ENCODE data around the gene PLGRKT.
"Not testable (repeated sequence)": the region's sequence is repeated elsewhere in the genome, so short reads cannot be mapped to it uniquely, and the experiment has no call there.

The PLGRKT gene

DNA sequence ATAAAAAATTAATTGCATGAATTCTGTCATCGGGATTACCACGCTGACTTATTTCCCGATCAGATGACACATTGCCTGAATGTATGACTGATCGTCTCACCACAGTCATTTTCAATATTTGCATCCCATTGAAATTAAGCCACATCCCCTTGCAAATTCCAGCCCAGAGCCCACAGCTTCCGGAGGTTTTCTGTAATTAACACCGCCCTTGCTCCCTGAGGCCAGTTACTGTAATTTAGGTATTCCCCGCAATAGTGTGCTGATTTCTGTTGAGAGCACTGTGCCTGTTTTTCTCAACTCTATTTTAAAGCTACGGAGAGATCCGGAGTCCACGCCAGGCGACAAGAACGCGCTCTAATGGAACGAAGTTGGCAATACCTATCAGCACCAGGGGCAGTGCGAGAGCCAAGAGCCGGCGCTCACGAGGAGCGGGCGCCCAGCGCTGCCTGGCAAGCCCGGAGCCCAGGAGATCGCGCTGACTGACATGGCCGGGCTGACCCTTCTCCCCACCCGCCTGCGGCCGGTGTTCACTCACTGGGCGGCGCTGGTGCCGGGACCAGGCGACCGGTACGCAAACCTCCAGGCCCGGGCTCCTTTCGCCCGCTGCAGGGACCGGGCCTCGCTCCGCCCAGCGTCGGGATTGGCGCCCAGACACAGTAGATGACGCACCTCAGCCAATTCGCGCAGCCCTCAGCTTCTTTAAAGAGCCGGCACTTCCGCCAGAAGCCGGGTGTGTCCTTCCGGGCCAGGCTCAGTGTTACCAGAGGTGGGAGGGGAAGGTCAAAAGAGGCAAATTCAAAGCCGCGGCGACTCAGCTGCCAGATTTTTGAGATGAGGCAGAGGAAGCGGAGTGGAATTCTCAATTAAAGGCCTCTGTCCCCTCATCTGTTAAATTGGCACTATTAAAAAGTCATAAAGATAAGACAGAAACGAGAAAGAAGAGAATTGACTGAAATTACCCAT is at the start of gene PLGRKT:
Gene PLGRKT, minus strand, starts transcription at position 672 of the 963 bp plus-strand sequence. CDS start 5,948 bp downstream, outside the sequence.
- in situ Hi-C loops (cut with MboI; ENCODE audit: low sequenced_read_pairs): loop anchor here (10.0 to 25.0 kb wide), 2 partner anchors 250 to 683 kb away; partner anchors contain the start of gene INSL6

DNA sequence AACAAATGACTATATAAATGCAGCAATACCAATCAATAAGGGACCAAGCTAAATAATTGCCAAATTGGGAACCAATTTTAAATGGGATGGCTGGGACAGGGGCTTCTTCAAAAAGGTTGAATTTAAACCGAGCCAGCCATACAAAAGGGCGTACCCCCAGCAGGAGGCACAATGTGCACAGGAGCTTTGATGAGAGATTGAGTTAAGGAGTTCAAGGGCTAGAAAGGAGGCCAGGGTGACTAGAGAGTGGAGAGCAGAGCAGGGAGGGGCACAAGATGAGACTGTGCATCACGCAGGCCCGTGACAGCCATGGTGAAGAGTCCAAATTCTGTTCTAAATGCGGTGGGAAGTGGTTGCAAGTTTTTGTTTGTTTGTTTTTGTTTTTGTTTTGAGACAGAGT is 49.3 kb upstream of the PLGRKT start:
- in situ Hi-C loops (cut with MboI; ENCODE audit: low sequenced_read_pairs): no loop called here

GRCh38 chr9:5485378-5486085 is 47.8 kb upstream of the PLGRKT start:
- in situ Hi-C loops (cut with MboI; ENCODE audit: low sequenced_read_pairs): no loop called here

DNA sequence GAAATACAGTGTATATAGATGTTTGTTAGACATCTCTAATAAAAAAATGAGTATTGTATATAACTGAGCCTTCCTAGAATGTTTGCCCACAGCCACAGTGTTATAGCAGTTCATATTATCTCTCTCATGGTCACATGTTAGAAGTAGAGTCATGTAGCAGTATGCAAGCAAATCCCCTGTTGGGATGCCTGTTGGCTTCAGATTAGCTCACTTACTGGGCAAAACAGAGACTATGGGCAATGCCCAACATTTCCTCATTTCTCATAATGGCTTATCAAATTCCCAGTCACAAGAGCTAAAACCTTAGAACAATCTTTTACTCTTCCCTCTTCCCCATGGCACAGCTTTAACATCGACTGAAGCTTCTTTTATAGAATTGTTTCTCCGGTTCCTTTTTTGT is 45.6 kb upstream of the PLGRKT start:
- in situ Hi-C loops (cut with MboI; ENCODE audit: low sequenced_read_pairs): no loop called here

GRCh38 chr9:5482194-5482593 is 44.5 kb upstream of the PLGRKT start:
- in situ Hi-C loops (cut with MboI; ENCODE audit: low sequenced_read_pairs): no loop called here

DNA sequence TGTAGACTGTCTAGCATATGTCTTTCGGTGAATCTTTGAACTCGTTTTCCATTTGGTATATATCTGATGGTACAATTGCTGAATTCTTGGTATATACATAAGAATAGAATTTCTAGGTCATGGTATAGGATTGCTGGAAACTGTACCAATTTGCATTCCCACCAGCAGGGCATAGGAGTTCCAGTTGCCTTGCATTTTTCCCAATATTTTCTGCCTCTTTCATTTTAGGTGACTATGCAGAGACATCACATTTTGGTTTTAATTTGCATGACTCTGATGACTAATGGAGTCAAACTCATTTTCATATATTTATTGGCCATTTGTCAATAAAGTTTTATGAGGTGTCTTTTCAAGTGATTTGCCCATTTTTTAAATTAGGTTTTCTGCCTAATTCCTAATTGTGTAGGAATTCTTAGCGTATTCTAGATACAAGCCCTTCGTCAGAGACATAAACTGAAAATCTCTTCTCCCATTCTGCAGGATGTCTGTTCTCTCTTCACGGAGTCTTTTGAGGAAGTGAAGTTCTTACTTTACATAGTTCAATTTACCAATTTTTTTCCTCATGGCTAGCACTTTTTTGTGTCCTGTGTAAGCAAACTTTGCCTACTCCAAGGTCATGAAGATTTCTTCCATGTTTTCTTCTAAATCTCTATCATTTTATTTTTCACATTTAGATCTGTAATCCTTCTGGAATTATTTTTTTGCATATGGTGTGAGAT is 43.8 kb upstream of the PLGRKT start:
- in situ Hi-C loops (cut with MboI; ENCODE audit: low sequenced_read_pairs): no loop called here

GRCh38 chr9:5480919-5481318 is 43.2 kb upstream of the PLGRKT start:
- in situ Hi-C loops (cut with MboI; ENCODE audit: low sequenced_read_pairs): no loop called here

DNA sequence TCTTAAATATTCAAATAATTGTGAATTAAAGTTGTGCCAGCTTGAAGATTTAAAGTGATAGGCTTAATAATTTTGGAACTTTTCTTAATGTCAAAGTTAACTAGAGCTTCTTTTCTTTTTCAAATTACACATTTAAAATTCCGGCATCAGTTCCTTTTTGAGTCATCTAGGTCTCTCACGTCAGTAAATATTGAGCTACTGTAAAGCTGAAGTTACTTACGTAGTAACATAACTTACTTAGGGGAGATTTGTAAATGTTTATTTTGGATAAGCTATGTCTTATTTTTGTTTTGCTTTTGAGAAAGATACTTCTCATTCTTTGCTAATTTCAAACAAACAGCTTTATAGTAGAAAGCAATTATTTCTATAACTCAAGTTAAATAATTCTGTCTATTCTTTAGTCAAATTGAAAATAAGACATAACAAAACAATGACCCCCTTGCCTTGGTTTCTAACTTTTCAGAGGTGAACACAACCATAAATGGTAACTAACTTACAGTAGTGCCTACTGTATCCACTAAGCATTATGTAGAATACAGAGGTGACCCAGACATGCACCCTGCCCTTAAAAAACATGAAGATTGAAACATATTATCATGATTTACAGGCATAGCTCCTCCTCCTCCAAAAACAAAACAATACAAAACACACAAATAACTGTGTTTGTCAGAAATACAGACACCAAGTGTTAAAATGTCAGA is 42.4 kb upstream of the PLGRKT start:
- in situ Hi-C loops (cut with MboI; ENCODE audit: low sequenced_read_pairs): no loop called here

- in situ Hi-C loops (cut with MboI; ENCODE audit: low sequenced_read_pairs): no loop called here
Observed at GRCh38 chr9:5478206-5478605, 40.5 kb upstream of the PLGRKT start.

DNA sequence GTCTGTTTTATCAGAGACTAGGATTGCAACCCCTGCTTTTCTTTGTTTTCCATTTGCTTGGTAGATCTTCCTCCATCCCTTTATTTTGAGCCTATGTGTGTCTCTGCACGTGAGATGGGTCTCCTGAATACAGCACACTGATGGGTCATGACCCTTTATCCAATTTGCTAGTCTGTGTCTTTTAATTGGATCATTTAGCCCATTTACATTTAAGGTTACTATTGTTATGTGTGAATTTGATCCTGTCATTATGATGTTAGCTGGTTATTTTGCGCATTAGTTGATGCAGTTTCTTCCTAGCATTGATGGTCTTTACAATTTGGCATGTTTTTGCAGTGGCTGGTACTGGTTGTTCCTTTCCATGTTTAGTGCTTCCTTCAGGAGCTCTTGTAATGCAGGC is 37.9 kb upstream of the PLGRKT start:
- in situ Hi-C loops (cut with MboI; ENCODE audit: low sequenced_read_pairs): not testable (repeated sequence)

DNA sequence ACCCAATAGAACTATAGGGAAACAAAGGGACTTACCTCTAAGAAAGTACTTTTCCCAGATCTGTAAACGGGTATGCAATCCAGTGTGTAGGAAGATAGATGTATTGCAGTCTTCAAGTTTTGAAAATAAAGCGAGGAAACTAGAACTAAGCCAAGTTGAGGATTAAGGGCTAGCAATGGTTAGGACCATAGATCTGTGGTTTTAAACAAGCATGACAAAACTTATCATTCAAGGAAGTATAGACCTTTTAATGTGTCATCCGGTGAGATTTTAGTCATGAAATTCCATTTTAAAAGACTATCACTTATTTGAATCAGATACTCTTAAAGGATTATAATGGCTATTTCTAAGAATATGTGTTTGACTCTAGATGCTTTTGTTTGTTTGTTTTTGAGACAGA is 33.1 kb upstream of the PLGRKT start:
- in situ Hi-C loops (cut with MboI; ENCODE audit: low sequenced_read_pairs): no loop called here

- in situ Hi-C loops (cut with MboI; ENCODE audit: low sequenced_read_pairs): no loop called here
Observed at GRCh38 chr9:5470122-5470521, 32.4 kb upstream of the PLGRKT start.

DNA sequence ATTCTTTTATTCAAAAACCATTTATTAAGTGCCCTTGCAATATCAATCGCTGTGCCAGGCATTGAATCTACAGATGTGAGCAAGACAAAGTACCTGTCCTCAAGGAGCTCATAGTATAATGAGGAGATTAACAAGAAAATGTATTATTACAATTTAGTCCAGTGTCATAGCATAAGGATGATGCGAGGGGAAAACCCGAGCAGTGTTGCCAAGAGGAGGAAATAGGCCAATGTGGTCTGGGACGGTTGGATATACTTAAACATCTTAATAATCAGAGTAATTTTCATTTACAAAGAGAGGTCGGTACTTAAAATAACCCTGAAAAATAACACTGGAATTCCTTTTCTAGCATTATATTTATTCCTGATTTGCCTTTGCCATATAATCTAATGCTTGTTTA is 31.1 kb upstream of the PLGRKT start:
- in situ Hi-C loops (cut with MboI; ENCODE audit: low sequenced_read_pairs): no loop called here

GRCh38 chr9:5466766-5467165 is 29.0 kb upstream of the PLGRKT start:
- in situ Hi-C loops (cut with MboI; ENCODE audit: low sequenced_read_pairs): no loop called here

- in situ Hi-C loops (cut with MboI; ENCODE audit: low sequenced_read_pairs): no loop called here
Observed at GRCh38 chr9:5466005-5466404, 28.3 kb upstream of the PLGRKT start.

DNA sequence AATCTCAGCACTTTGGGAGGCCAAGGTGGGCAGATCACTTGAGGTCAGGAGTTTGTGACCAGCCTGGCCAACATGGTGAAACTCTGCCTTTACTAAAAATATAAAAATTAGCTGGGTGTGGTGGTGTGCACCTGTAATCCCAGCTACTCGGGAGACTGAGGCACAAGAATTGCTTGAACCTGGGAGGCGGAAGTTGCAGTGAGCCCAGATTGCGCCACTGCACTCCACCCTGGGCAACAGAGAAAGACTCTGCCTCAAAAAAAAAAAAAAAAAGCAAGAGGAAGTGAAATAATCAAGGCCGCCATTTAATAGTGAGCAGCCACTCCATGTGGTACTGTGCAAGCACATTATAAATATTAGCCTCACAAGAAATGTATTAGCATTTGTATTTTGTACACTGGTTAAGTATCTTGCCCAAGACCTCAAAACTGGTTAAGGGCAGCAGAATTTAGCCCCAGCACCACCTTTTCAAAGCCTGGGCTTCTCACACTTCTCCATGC is 27.2 kb upstream of the PLGRKT start:
- in situ Hi-C loops (cut with MboI; ENCODE audit: low sequenced_read_pairs): not testable (repeated sequence)

DNA sequence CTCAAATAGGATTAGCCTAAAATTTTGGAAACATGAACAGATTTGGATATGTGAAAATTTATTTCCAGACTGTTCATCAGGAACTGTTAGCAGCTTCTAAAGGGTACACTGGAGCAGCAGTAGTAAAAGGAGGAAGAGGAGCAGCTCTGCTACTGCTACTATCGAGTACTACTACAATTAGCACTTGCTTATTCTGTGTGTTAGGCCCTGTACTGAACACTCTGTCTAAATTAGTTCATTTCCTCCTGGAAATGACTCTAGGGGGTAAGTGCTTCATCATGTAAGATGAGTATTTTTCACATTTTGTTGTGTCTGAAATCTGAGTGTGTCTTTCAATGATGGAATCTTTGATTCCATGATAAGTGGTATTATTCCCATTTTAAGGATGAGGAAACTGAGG is 22.4 kb upstream of the PLGRKT start:
- in situ Hi-C loops (cut with MboI; ENCODE audit: low sequenced_read_pairs): no loop called here

- in situ Hi-C loops (cut with MboI; ENCODE audit: low sequenced_read_pairs): no loop called here
Observed at GRCh38 chr9:5459289-5459829, 21.6 kb upstream of the PLGRKT start.

- in situ Hi-C loops (cut with MboI; ENCODE audit: low sequenced_read_pairs): no loop called here
Observed at GRCh38 chr9:5455181-5455580, 17.5 kb upstream of the PLGRKT start.

DNA sequence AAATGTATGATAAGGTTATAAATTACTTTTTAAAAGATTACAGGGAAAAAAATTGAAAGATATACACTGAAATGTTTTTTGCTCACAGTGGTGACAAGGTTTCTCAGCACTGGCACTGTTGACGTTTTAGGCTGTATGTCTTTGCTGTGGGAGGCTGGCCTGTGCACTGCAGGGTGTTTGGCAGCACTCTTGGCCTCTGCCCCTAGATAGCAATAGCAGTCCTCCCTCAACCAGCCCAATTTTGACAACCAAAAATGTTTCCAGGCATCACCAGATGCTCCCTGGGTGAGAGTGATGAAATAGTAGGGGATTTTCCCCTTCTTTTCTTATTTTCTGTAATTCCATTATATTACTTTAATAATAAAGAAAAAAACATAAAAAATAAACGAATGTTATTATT is 15.9 kb upstream of the PLGRKT start:
- in situ Hi-C loops (cut with MboI; ENCODE audit: low sequenced_read_pairs): no loop called here
